DMS53 (cell line): Measurements from ENCODE around the gene CHRNA5.
A peak's percentile ranks its signal among the peaks of the same experiment; 100 is the strongest.

Experiments used
- DNase-seq: peaks from one replicate; lab custom pipeline; 2025; lab: John Stamatoyannopoulos, UW

Gene CHRNA5

GRCh38 chr15:78640527-78641101 lies 75.3 kb downstream of the CHRNA5 start:
- peak; percentile 47 for DNase-seq

GRCh38 chr15:78641102-78641748 lies 75.9 kb downstream of the CHRNA5 start, which contains the start of gene CHRNB4:
Gene CHRNB4, minus strand, starts transcription at chr15:78641210. Its CDS starts 77 bp downstream, at chr15:78641133.
- DNase-seq: peak; percentile 20

DNA sequence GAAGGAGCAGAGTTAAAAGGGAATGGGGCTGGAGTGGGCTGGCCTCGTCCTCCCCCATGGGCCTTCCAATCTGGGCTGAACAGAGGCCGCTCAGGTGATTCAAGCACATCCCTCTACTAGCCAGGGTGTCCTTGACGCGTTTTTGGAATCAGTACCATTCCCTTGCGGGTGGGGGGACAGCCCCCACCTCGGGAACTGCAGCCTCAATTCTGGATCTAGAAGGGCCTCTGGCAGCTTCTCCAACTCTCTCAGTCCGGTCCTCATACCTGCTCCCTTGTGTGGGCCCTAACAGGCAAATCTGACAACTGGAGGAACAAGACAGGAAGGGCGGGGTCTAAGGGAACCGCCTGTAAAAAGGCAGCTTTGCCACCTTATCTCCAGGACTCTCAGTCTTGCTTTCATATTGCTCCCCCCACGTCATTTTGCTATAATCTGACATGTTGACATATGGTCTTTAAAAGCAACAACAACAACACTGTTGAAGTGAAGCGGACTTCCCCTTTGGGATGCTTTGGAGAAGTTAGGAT lies 76.5 kb downstream of the CHRNA5 start:
- no peak for DNase-seq

DNA sequence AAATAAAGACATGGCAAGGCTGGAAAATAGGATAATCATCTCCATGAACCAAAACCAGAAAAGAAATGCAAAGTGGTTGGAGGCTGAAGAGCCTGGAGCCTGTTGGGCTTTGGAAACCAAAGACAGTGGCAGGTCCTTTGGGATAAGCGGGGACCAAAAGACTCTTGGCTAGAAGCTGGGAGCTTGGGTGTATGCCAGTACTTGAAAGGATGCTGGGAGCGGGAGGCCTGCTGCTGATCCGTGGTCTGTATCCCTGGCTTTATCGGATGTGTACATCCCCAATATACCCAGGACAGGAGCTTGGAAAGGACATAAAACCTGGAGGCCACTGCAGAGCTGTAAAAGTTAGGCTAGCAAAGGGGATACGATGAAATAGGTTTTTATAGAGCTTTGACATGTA lies 77.0 kb downstream of the CHRNA5 start:
- DNase-seq: no peak
